GDM1 (cell line): ENCODE measurements around the gene GNS.
"Not testable (repeated sequence)": the region's sequence is repeated elsewhere in the genome, so short reads cannot be mapped to it uniquely, and the experiment has no call there.

Experiments used
- DNase-seq: peaks from one replicate; lab custom pipeline; 2025; lab: John Stamatoyannopoulos, UW

Gene GNS

DNA sequence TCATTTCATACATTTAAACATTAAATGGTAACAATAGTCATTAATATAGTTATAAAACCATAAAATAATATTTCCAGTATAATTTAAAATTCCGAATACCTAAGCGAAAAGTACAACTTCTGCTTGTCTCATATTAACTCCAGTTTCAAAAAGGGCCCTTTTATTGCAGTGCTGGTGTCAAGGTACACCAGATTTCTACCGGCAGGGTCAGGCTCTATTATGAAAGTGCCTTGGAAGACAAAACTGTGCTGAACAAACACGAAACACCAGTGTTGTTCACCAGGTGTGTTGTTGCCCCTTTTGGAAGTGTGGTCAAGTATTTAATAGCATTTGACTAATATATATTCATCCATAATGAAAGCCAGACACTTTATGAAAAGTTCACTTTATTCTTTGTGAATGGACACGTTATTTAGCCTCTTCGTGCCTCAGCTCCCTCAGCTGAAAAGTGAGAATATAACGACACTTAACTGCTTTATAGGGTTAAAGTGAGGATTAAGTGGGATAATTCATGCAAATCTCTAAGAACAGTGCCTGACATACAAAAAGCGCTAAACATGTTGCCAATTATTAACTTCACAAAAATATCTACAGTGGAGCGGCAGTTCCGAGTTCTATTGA is 20.3 kb upstream of the GNS start:
- no peak for DNase-seq

GRCh38 chr12:64775147-64775736 is 16.0 kb upstream of the GNS start:
- not testable (repeated sequence) for DNase-seq

- DNase-seq: no peak
Measured at GRCh38 chr12:64773386-64773785, 14.2 kb upstream of the GNS start.

GRCh38 chr12:64767495-64767894 is 8.3 kb upstream of the GNS start:
- DNase-seq: no peak

DNA sequence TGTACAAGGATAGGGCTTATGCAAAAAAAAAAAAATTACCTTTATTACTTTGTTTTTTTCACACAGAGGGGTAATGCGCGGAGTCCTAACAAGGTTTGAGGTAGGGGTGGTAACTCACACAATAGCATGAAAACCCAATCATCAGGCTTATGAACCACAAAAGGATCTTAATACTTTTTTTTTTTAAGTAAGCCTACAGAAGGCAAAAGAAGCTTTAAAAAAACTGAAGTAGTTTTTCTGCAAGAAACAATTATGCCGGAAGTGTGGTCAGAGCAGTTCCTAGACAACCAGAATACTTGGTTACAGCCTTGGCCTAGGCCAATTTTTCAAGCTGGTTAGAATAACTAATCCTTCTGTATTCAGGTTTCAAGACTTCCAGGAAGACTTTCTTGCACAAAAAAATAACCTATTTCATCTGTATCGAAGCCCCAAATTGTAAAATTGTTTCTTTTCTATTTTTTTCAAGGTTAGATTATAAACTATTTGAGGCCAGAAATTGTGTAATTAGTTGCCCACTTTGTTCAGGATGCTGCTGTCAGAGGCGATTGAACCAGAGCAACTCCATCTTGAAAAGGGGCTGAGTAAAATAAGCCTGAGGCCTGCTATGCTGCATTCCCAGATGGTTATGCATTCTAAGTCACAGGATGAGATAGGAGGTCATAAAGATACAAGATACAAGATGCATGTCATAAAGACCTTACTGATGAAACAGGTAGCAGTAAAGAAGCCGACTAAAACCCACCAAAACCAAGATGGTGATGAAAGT is 1.8 kb upstream of the GNS start:
- no peak for DNase-seq

- DNase-seq: no peak
Measured at GRCh38 chr12:64757771-64758170, 1.4 kb downstream of the GNS start.

DNA sequence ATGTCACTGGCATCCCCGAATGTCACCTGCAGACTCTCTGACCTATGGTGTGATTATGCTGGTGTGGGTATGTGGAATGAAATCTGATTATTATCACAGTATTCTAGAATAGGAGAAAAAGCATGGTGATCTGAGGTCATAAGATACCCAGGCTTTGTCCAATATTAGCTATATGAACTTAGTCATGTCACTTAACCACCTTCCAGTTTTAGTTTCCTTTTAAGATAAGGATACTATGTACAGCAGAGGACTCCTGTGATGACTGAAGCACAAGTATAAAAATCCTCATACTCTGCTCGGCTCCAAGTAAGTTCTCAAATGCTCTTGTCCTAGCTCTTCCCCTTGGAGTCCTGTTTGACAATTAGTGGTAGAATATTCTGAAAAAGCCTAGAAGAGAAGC is 2.8 kb downstream of the GNS start:
- no peak for DNase-seq

DNA sequence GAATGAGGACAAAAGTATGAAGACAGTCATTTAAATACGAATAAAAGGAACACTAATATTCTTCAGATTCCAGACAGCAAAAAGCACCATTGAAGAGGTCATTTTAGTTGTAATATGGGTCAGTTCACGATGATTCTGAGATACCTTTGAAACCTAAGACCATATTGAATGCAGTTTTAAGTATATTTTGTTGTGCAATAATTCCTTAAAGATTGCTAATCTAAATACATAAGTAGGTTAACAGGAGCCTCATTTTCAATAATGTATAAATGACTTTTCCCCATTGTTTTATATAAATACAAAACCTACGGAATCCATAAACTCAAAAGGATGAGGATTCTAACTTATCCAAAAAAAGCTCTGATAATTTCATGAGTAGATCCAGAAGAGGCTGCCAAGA is 5.8 kb downstream of the GNS start:
- DNase-seq: no peak

GRCh38 chr12:64752833-64753238 is 6.4 kb downstream of the GNS start:
- DNase-seq: no peak

- DNase-seq: no peak
Measured at GRCh38 chr12:64752032-64752431, 7.2 kb downstream of the GNS start.

- DNase-seq: no peak
Measured at GRCh38 chr12:64749461-64750200, 9.6 kb downstream of the GNS start.

- DNase-seq: no peak
Measured at GRCh38 chr12:64747695-64748094, 11.5 kb downstream of the GNS start.

DNA sequence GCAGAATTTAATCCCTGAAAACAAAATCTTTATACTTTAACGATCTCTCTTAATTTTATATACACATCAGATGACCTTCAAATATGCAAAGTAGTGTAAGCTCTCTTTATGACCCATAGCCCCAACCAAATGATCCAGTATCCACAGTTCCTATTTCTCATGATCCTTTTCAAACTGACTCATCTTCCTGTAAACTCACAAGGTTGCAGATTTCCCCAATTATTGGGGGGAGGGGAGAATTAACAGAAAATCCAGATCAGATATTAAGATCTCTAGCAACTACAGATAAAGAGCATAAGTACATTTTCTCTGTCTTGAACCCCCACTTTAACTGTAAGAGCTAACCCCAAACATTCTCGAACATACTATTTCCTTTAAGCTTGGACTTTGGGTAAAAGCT is 12.5 kb downstream of the GNS start:
- DNase-seq: no peak

DNA sequence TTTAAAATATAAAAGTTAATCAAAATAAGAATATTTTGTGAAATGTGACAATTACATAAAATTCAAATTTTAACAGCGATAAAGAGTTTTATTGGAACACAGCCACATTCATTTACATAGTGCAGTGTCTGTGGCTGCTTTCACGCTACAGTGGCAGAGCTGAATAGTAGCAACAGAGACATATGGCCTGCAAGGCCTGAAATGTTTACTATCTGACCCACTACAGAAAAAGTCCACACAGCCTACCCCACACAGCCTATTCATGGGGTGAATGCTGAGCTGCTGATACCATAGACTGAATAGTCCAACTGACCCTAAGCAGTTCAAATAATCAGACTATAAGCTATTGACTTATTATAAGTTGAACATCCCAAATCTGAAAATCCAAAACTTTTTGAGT is 13.2 kb downstream of the GNS start:
- DNase-seq: no peak

- DNase-seq: no peak
Measured at GRCh38 chr12:64745259-64745807, 13.9 kb downstream of the GNS start.

DNA sequence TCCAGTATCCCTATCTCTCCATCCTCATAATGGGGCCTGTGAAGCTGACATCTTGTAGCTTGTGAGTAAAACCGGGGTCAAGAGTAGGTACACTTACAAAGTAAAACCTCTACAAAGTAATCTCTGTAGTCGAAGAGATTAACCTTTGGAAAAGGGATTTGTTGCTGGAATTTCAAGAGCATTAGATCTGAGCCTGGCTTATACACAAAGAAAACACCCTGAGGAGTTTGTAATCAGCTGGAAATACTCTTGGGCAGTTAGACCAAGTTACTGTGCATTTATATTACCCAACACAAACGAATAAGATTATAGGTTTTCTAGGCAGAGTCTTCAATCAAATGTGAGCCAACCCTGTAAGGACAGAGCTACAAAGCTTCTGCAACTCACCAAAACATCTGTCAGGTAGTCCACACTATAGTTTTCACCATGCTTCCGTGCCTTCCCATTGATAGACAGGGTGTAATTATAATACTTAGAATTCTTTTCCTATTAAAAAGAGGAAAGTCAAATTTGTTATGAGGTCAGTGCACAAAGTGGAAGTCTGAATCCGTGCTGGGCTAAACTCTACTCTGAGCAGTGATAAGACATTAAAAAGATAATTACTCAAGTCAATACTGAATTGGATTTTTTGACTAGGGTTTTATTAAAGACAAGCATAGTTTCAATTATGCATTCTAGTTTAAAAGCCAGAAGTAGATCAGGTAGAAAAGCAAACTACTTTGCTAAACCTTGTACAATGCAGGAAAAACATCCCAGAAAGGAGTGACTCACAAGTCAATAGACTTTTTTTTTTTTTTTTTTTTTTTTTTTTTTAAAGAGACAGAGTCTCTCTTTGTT is 14.6 kb downstream of the GNS start:
- DNase-seq: no peak

- no peak for DNase-seq
Measured at GRCh38 chr12:64743206-64743605, 16.0 kb downstream of the GNS start.

GRCh38 chr12:64742416-64742815 is 16.8 kb downstream of the GNS start:
- no peak for DNase-seq

GRCh38 chr12:64740646-64741045 is 18.6 kb downstream of the GNS start:
- no peak for DNase-seq

DNA sequence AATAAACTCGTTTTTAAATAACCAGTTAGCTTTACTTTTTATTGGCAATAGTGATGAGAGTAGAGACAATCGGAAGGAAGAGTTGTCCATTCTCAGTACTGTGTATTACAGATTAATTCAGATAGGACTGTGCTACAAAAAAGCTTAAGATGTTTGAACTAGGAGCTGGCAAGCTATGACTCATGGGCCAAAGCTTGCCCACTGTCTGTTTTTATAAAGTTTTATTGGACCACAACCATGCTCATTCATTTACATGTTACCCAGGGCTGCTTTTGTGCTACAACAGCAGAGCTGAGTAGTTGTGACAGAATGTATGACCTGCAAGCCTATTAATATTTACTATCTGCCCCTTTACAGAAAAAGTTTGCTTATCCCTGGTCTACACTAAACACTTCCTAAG is 19.4 kb downstream of the GNS start:
- DNase-seq: no peak

DNA sequence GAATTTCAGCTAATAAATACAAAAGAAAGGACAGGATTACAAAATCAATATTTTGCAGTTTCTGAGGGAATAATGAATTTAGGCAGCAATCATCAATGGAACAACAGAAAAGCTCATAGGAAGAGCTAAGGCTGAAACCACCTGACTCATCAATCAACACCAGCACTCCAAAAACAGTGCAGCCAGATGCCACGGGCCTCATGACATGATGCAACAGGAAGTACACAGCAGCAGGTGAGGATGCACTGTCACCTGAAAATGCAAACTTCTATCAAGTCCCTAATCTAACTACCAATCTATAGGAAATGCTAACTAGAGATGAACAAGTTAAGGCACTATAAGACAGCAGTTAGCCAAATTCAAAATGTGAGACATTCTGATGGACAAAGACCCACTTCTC is 21.7 kb downstream of the GNS start:
- no peak for DNase-seq

GRCh38 chr12:64736771-64737170 is 22.4 kb downstream of the GNS start:
- no peak for DNase-seq
